ENCODE measurements around the gene MFRP. TPM values are rescaled to one million over a fixed set of nuclear protein-coding genes. Genes with fewer than 3 reads are reported as not detected.
A peak's percentile ranks its signal among the peaks of the same experiment; 100 is the strongest.

The MFRP gene
- total and polyA plus RNA-seq, 7 donors, result 0.01 to 0.05 TPM; not detected in 5

DNA sequence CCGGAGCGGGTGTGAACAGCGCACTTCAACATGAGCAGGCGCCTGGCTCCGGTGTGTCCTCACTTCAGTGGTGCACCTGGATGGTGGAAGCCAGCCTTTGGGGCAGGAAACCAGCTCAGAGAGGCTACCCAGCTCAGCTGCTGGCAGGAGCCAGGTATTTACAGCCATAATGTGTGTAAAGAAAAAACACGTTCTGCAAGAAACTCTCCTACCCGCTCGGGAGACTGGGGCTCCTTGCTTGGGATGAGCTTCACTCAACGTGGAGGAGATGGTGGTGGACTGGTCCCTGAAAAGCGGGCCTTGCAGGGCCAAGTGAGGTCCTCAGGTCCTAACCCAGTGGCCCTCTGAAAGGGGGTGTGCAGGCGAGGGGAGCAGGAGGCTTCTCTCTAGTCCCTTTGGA, 37.1 kb downstream of the MFRP start:
- Histone ChIP-seq H3K9me3 (no peaks in the 10 kb centered on the region), H3K27me3 (ENCODE audit: insufficient read depth in 3 of 3, low read length in 2 of 3) (no peaks in the 10 kb centered on the region), H3K4me3 (no peak overlapping the region), H3K36me3 (ENCODE audit: insufficient read depth in 1 of 2, low read depth in 1 of 2) (peaks cover 2 to 52% of the 10 kb centered on the region in 2 donors), H3K4me1 (peaks cover 27% of the 10 kb centered on the region), H3K27ac (no peak overlapping the region)
- DNase-seq, result no peak
- no peak for TF ChIP-seq CTCF (IDR thresholded peaks at IDR 0.05)
- no peak for ATAC-seq
- intact Hi-C loops (cut with DNase I), result no loop called here
- WGBS, 3 donors, result 90 to 93% (median 91%) methylated on average over 11 of the region's 11 CpGs

DNA sequence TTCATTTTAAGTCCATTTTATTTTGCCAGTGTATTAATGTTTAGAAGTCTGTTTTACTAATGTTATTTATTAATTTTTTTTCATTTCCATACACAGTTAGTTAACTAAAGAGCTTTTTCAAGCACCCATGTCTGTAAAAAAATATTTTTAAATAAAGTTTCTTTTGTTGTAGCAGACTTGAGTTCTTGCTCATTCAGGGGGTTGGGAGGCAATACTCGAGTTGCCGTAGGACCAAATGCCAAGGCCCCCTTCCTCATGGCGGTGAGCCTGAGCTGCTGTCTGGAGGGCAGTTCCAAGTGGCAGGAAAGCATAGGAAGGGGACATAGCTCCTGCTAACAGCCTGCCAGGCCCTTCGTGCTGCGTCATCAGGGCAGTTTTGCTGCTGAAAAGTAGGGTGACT, 38.5 kb downstream of the MFRP start:
- peaks cover 40% of the 10 kb centered on the region for H3K4me1 ChIP-seq
- peaks cover 2 to 60% of the 10 kb centered on the region in 2 donors for H3K36me3 ChIP-seq (ENCODE audit: insufficient read depth in 1 of 2, low read depth in 1 of 2)
- DNase-seq (no peak), ATAC-seq (no peak)
- no peak overlapping the region for H3K4me3 ChIP-seq
- intact Hi-C loops (cut with DNase I), result no loop called here
- peak overlapping the region; percentile 89 for H3K27ac ChIP-seq
- no peaks in the 10 kb centered on the region for H3K9me3 ChIP-seq
- no peaks in the 10 kb centered on the region for H3K27me3 ChIP-seq (ENCODE audit: insufficient read depth in 3 of 3, low read length in 2 of 3)
- TF ChIP-seq CTCF (IDR thresholded peaks at IDR 0.05), result no peak
- WGBS, 3 donors, result 61 to 67% (median 65%) methylated on average over 5 of the region's 5 CpGs

- H3K36me3 ChIP-seq (ENCODE audit: insufficient read depth in 1 of 2, low read depth in 1 of 2), result peaks cover 0 to 57% of the 10 kb centered on the region in 2 donors
- H3K9me3 ChIP-seq, result no peaks in the 10 kb centered on the region
- no peak overlapping the region for H3K4me3 ChIP-seq
- no peaks in the 10 kb centered on the region for H3K27me3 ChIP-seq (ENCODE audit: insufficient read depth in 3 of 3, low read length in 2 of 3)
- H3K4me1 ChIP-seq, result peaks cover 48% of the 10 kb centered on the region
- 53 to 73% (median 71%) methylated on average over 1 of the region's 1 CpG for WGBS, 3 donors
- no peak for DNase-seq
- peak overlapping the region; percentile 89 for H3K27ac ChIP-seq
- peak in 1 of 4 donors; percentile 27 for ATAC-seq
- peak; percentile 27 for TF ChIP-seq CTCF (IDR thresholded peaks at IDR 0.05)
- intact Hi-C loops (cut with DNase I), result no loop called here
Measured at GRCh38 chr11:119307219-119307618, 39.3 kb downstream of the MFRP start.

GRCh38 chr11:119306373-119306890, 40.1 kb downstream of the MFRP start:
- Histone ChIP-seq H3K36me3 (ENCODE audit: insufficient read depth in 1 of 2, low read depth in 1 of 2) (peaks cover 0 to 55% of the 10 kb centered on the region in 2 donors), H3K27me3 (ENCODE audit: insufficient read depth in 3 of 3, low read length in 2 of 3) (no peaks in the 10 kb centered on the region), H3K27ac (peak overlapping the region; percentile 89), H3K4me1 (peaks cover 56% of the 10 kb centered on the region), H3K9me3 (no peaks in the 10 kb centered on the region), H3K4me3 (no peak overlapping the region)
- WGBS, 3 donors, result 44 to 73% (median 55%) methylated on average over 5 of the region's 5 CpGs
- ATAC-seq (peak; percentile 51 to 85 (median 80)), DNase-seq (peak; percentile 47 to 68)
- intact Hi-C loops (cut with DNase I), result no loop called here
- no peak for TF ChIP-seq CTCF (IDR thresholded peaks at IDR 0.05)
